HPDE6-E6E7 (cell line): ENCODE data around the gene SCN9A.

Experiments used
- DNase-seq: peaks from one replicate; pipeline ENCODE4 v3.0.0; 2011; ENCODE audit warnings: missing footprints; ENCODE audit errors: extremely low spot score

SCN9A gene

GRCh38 chr2:166179201-166179600 is 196.5 kb downstream of the SCN9A start:
- no peak for DNase-seq

- no peak for DNase-seq
These were observed 202.5 kb downstream of the SCN9A start for GRCh38 chr2:166173263-166173662.

GRCh38 chr2:166171216-166171615 is 204.5 kb downstream of the SCN9A start:
- DNase-seq, result no peak

- DNase-seq, result no peak
These were observed 205.4 kb downstream of the SCN9A start for GRCh38 chr2:166170356-166170755.

- DNase-seq, result no peak
These were observed 208.3 kb downstream of the SCN9A start for GRCh38 chr2:166167449-166167848.

GRCh38 chr2:166163775-166164174 is 212.0 kb downstream of the SCN9A start:
- DNase-seq, result no peak

- DNase-seq, result no peak
These were observed 217.2 kb downstream of the SCN9A start for GRCh38 chr2:166158546-166158945.

- DNase-seq, result no peak
These were observed 218.2 kb downstream of the SCN9A start for GRCh38 chr2:166157578-166157977.

GRCh38 chr2:166156985-166157490 is 218.7 kb downstream of the SCN9A start:
- no peak for DNase-seq

GRCh38 chr2:166155589-166155988 is 220.2 kb downstream of the SCN9A start:
- DNase-seq, result no peak

GRCh38 chr2:166154685-166155338 is 220.9 kb downstream of the SCN9A start:
- no peak for DNase-seq

- DNase-seq, result no peak
These were observed 223.7 kb downstream of the SCN9A start for GRCh38 chr2:166152064-166152463.

GRCh38 chr2:166148500-166149400 is 227.0 kb downstream of the SCN9A start:
- DNase-seq, result no peak

GRCh38 chr2:166147883-166148282 is 227.9 kb downstream of the SCN9A start:
- no peak for DNase-seq
